Body of pancreas (tissue), 4 donors: Measurements from ENCODE around the gene BACH1. TPM values are rescaled to one million over a fixed set of nuclear protein-coding genes. Genes with fewer than 3 reads are reported as not detected.
A peak's percentile ranks its signal among the peaks of the same experiment; 100 is the strongest.
"Not testable (repeated sequence)": the region's sequence is repeated elsewhere in the genome, so short reads cannot be mapped to it uniquely, and the experiment has no call there.

Experiments
- ATAC-seq: fragments of 150-250 bp; one replicate; pipeline ENCODE4 v1.9.1; 2016
- DNase-seq, 4 donors: peaks; one replicate each; pipeline ENCODE4 v3.0.0-alpha.2; 2019
- H3K27ac ChIP-seq, 4 donors: fragments of 200-600 bp; sonication (generic); 1 replicate in 3 of 4; 2 replicates in 1 of 4; pipeline versions ENCODE4 v1.5.1 to v1.6.1; 2016 to 2019; ENCODE audit warnings: mild to moderate bottlenecking in 1 of 4, mixed read lengths in 1 of 4, moderate library complexity in 1 of 4
- H3K27me3 ChIP-seq, 2 donors: fragments of 200-600 bp; sonication (generic); one replicate each; pipeline ENCODE4 v1.6.0; 2016; ENCODE audit warnings: mild to moderate bottlenecking in 1 of 2
- H3K36me3 ChIP-seq, 2 donors: fragments of 200-600 bp; sonication (generic); replicated peaks in 1 of 2; 2 replicates each; pipeline ENCODE4 v1.5.1; 2016; ENCODE audit warnings: low read depth in 2 of 2; ENCODE audit not compliant: insufficient read depth in 1 of 2
- H3K4me1 ChIP-seq: fragments of 200-600 bp; sonication (generic); one replicate; pipeline ENCODE4 v1.6.0; 2016
- H3K4me3 ChIP-seq, 2 donors: fragments of 200-600 bp; sonication (generic); 1 replicate in 1 of 2; 2 replicates in 1 of 2; pipeline ENCODE4 v1.5.1; 2016 to 2019
- H3K9me3 ChIP-seq, 3 donors: fragments of 200-600 bp; sonication (generic); 1 replicate in 2 of 3; 2 replicates in 1 of 3; pipeline ENCODE4 v1.5.1; 2016
- CTCF ChIP-seq, 7 experiments: fragments of 450-650 bp in 4 of 7; fragments of 200-600 bp in 3 of 7; sonication (generic) in 3 of 7; IDR thresholded peaks; one replicate each; pipeline ENCODE4 v1.5.1; 2016 to 2019; ENCODE audit warnings: antibody characterized with exemption in 7 of 7
- POLR2A ChIP-seq, 3 donors: fragments of 450-650 bp; IDR thresholded peaks; one replicate each; pipeline ENCODE4 v1.6.1; 2016; ENCODE audit warnings: antibody characterized with exemption in 3 of 3, mild to moderate bottlenecking in 2 of 3
- WGBS, 2 donors: methylation state at CpG; one replicate each; pipeline ENCODE4 v1.1.5; 2017; 5-methylcytosine and 5-hydroxymethylcytosine counted together
- intact Hi-C: fragments of 100-400 bp; cut with DNase I; formaldehyde crosslinking; loops from one replicate; pipeline ENCODE4 v1.15.1; 2023
- total RNA-seq, 2 donors: library from RNA; depleted of rRNA; stranded (reverse); fragments of >200 nt; gene quantifications; one replicate each; pipeline ENCODE4 v1.1.0, GENCODE V29; 2016

BACH1 gene
- total RNA-seq, 2 donors from 2014 or later = 28.5 to 29.7 TPM

- DNase-seq = peak; percentile 71 to 87 (median 77)
- H3K27ac ChIP-seq = peak overlapping the region in 3 of 4 donors; percentile 46 to 48 (median 47)
- no peaks in the 10 kb centered on the region for H3K9me3 ChIP-seq
- peaks cover 54% of the 10 kb centered on the region for H3K4me1 ChIP-seq
- no peaks in the 10 kb centered on the region for H3K27me3 ChIP-seq
- H3K4me3 ChIP-seq = no peak overlapping the region
- intact Hi-C loops = no loop called here
- peak; percentile 90 for ATAC-seq
- peak in 1 of 7 experiments; percentile 2 for TF ChIP-seq CTCF (IDR thresholded peaks at IDR 0.05)
- TF ChIP-seq POLR2A (IDR thresholded peaks at IDR 0.05) = no peak
- no peaks in the 10 kb centered on the region for H3K36me3 ChIP-seq
These were observed 53.0 kb downstream of the BACH1 start for GRCh38 chr21:29351691-29352090.

- intact Hi-C loops = not testable (repeated sequence)
These were observed 56.5 kb downstream of the BACH1 start for GRCh38 chr21:29355043-29355710.

GRCh38 chr21:29356291-29356690, 57.6 kb downstream of the BACH1 start:
- intact Hi-C loops, DNase-seq, H3K27ac ChIP-seq, H3K27me3 ChIP-seq, H3K36me3 ChIP-seq, H3K4me3 ChIP-seq, H3K9me3 ChIP-seq, ATAC-seq: not testable (repeated sequence)
- WGBS, 2 donors = 32 to 47% methylated on average over 1 of the region's 1 CpG
- H3K4me1 ChIP-seq = peaks cover 19% of the 10 kb centered on the region

More at GRCh38 chr21:29355043-29355710, 56.5 kb downstream of the BACH1 start:
- not testable (repeated sequence) for H3K4me3 ChIP-seq, H3K36me3 ChIP-seq, H3K27ac ChIP-seq, DNase-seq, H3K27me3 ChIP-seq, H3K9me3 ChIP-seq, ATAC-seq
- WGBS, 2 donors = 96 to 97% methylated on average over 14 of the region's 14 CpGs
- peaks cover 23% of the 10 kb centered on the region for H3K4me1 ChIP-seq

- ATAC-seq, H3K36me3 ChIP-seq, DNase-seq, H3K27ac ChIP-seq, intact Hi-C loops, H3K27me3 ChIP-seq, H3K9me3 ChIP-seq, H3K4me3 ChIP-seq: not testable (repeated sequence)
- 89 to 94% methylated on average over 4 of the region's 4 CpGs for WGBS, 2 donors
- H3K4me1 ChIP-seq = peaks cover 19% of the 10 kb centered on the region
These were observed 58.1 kb downstream of the BACH1 start for GRCh38 chr21:29356810-29357209.

GRCh38 chr21:29359718-29360117, 61.0 kb downstream of the BACH1 start:
- Histone ChIP-seq H3K36me3 (no peaks in the 10 kb centered on the region), H3K9me3 (no peaks in the 10 kb centered on the region), H3K27me3 (no peaks in the 10 kb centered on the region), H3K4me1 (peaks cover 13% of the 10 kb centered on the region), H3K4me3 (no peak overlapping the region), H3K27ac (no peak overlapping the region)
- 86 to 94% methylated on average over 3 of the region's 3 CpGs for WGBS, 2 donors
- intact Hi-C loops = no loop called here
- DNase-seq (no peak), ATAC-seq (no peak)
- no peak for TF ChIP-seq CTCF (IDR thresholded peaks at IDR 0.05)
- no peak for TF ChIP-seq POLR2A (IDR thresholded peaks at IDR 0.05)

- peak; percentile 86 for ATAC-seq
- intact Hi-C loops = no loop called here
- 21 to 31% methylated on average over 9 of the region's 9 CpGs for WGBS, 2 donors
- Histone ChIP-seq H3K27ac (no peak overlapping the region), H3K4me1 (peaks cover 13% of the 10 kb centered on the region), H3K36me3 (no peaks in the 10 kb centered on the region), H3K4me3 (no peak overlapping the region), H3K9me3 (no peaks in the 10 kb centered on the region), H3K27me3 (no peaks in the 10 kb centered on the region)
- peak in 5 of 7 experiments; percentile 10 to 51 (median 46) for TF ChIP-seq CTCF (IDR thresholded peaks at IDR 0.05)
- TF ChIP-seq POLR2A (IDR thresholded peaks at IDR 0.05) = no peak
- DNase-seq = peak in 3 of 4 donors; percentile 36 to 56 (median 55)
These were observed 62.4 kb downstream of the BACH1 start for GRCh38 chr21:29360799-29361765.
